Panc1 (cell line): Measurements from ENCODE around the gene CWC27. TPM values are rescaled to one million over a fixed set of nuclear protein-coding genes. Genes with fewer than 3 reads are reported as not detected.

Experiments used
- ATAC-seq: fragments of 200-7000 bp; cut with Tn5 transposase; 2 replicates; pipeline ENCODE4 v1.9.1; 2020; ENCODE audit warnings: mild to moderate bottlenecking, moderate library complexity
- BruUV-seq: library from RNA; stranded (reverse); fragments of 400-500 nt; replicated peaks from 2 replicates; lab custom pipeline; 2021; lab: Mats Ljungman, UMichigan
- CTCF ChIA-PET: fragments of 300-600 bp; sonication (Branson Sonifier 250); formaldehyde crosslinking; loops from one replicate; lab custom pipeline; 2022; ENCODE audit warnings: antibody characterized with exemption; lab: Charles Lee
- POLR2A ChIA-PET: fragments of 300-600 bp; sonication (Branson Sonifier 250); formaldehyde crosslinking; loops from one replicate; lab custom pipeline; 2022; ENCODE audit warnings: antibody characterized with exemption; lab: Charles Lee
- DNase-seq: peaks from one replicate; pipeline ENCODE4 v3.0.0-alpha.2; 2010; ENCODE audit warnings: low read depth, low spot score
- H3K27ac ChIP-seq: 2 replicates; pipeline ENCODE4 v1.5.1; 2011; ENCODE audit warnings: mild to moderate bottlenecking, low read length, inconsistent platforms
- H3K27me3 ChIP-seq: fragments of 200-500 bp; sonication (Bioruptor generic); 2 replicates; pipeline ENCODE4 v1.6.0; 2014; ENCODE audit warnings: low read length, inconsistent platforms; ENCODE audit not compliant: control insufficient read depth, insufficient read depth
- H3K36me3 ChIP-seq: fragments of 200-500 bp; sonication (Bioruptor generic); 2 replicates; pipeline ENCODE4 v1.5.1; 2014; ENCODE audit warnings: inconsistent platforms, mild to moderate bottlenecking, low read length, moderate library complexity; ENCODE audit not compliant: control insufficient read depth, insufficient read depth
- H3K4me1 ChIP-seq: 2 replicates; pipeline ENCODE4 v1.5.1; 2011; ENCODE audit warnings: inconsistent platforms, mild to moderate bottlenecking, low read length, moderate library complexity; ENCODE audit not compliant: control insufficient read depth, insufficient read depth
- H3K4me3 ChIP-seq, 2 experiments: 2 replicates each; pipeline ENCODE4 v1.5.1; 2011 to 2012; ENCODE audit warnings: low read depth in 2 of 2, low read length in 2 of 2, mild to moderate bottlenecking in 2 of 2, inconsistent platforms in 1 of 2, moderate library complexity in 1 of 2
- H3K9me3 ChIP-seq: fragments of 200-500 bp; sonication (Bioruptor generic); 2 replicates; pipeline ENCODE4 v1.5.1; 2014; ENCODE audit warnings: low read depth, mild to moderate bottlenecking, inconsistent platforms, low read length, moderate library complexity; ENCODE audit not compliant: control insufficient read depth, insufficient read depth
- CTCF ChIP-seq: fragments of 450-650 bp; IDR thresholded peaks from 2 replicates; pipeline ENCODE4 v1.5.1; 2017; ENCODE audit warnings: mild to moderate bottlenecking
- POLR2AphosphoS5 ChIP-seq: IDR thresholded peaks from 2 replicates; pipeline ENCODE4 v1.6.1; 2012; ENCODE audit warnings: mild to moderate bottlenecking, low read depth, low read length, moderate library complexity
- REST ChIP-seq, 2 experiments: IDR thresholded peaks; 2 replicates each; pipeline ENCODE4 v1.6.1; 2011 to 2012; ENCODE audit warnings: low read depth in 2 of 2, control low read depth in 1 of 2, low read length in 1 of 2, mild to moderate bottlenecking in 1 of 2, moderate library complexity in 1 of 2; ENCODE audit not compliant: insufficient read depth in 1 of 2
- SIN3A ChIP-seq: IDR thresholded peaks from 2 replicates; pipeline ENCODE4 v1.6.1; 2012; ENCODE audit warnings: low read depth, mild to moderate bottlenecking, low read length, moderate library complexity, borderline replicate concordance; ENCODE audit not compliant: insufficient read depth
- TCF7L2 ChIP-seq: IDR thresholded peaks from 2 replicates; pipeline ENCODE4 v1.6.1; 2011; ENCODE audit warnings: mild to moderate bottlenecking, low read depth, low read length, inconsistent platforms
- in situ Hi-C: cut with HindIII; loops from 2 replicates; pipeline ENCODE4 v1.10.0; 2016; ENCODE audit warnings: low sequenced_read_pairs, low pct_unique_long_range_greater_than_20kb
- intact Hi-C: fragments of 100-400 bp; cut with micrococcal nuclease; formaldehyde crosslinking; loops from one replicate; pipeline ENCODE4 v1.10.0; 2022; ENCODE audit not compliant: unreplicated experiment
- total RNA-seq: library from RNA; stranded (reverse); gene quantifications from one replicate; pipeline ENCODE4 v1.2.1, GENCODE V29; 2021; ENCODE audit not compliant: unreplicated experiment

The CWC27 gene
- total RNA-seq, 1 experiment from 2014 or later: 19.7 TPM

- Histone ChIP-seq H3K9me3 (no peaks in the 10 kb centered on the region), H3K4me3 (no peak overlapping the region), H3K36me3 (no peaks in the 10 kb centered on the region), H3K27ac (no peak overlapping the region), H3K4me1 (no peaks in the 10 kb centered on the region), H3K27me3 (no peaks in the 10 kb centered on the region)
- no peak for TF ChIP-seq CTCF
- no peak for TF ChIP-seq REST (IDR thresholded peaks at IDR 0.05; ENCODE audit: insufficient read depth in 1 of 2, low read depth in 2 of 2, low read length in 1 of 2)
- TF ChIP-seq TCF7L2: no peak
- TF ChIP-seq SIN3A: no peak
- no peak for TF ChIP-seq POLR2AphosphoS5
- ATAC-seq: no peak
- no peak for DNase-seq
- ChIA-PET POLR2A (no interaction called here), CTCF (no interaction called here)
- in situ Hi-C loops: no loop called here
- intact Hi-C loops: no loop called here
- BruUV-seq: no TSS peak
Observed at GRCh38 chr5:64979531-64979930, 210.8 kb downstream of the CWC27 start.

- Histone ChIP-seq H3K27me3 (no peaks in the 10 kb centered on the region), H3K4me3 (no peak overlapping the region), H3K27ac (no peak overlapping the region), H3K4me1 (no peaks in the 10 kb centered on the region), H3K9me3 (no peaks in the 10 kb centered on the region), H3K36me3 (no peaks in the 10 kb centered on the region)
- no TSS peak for BruUV-seq
- intact Hi-C loops: no loop called here
- ATAC-seq (no peak), DNase-seq (no peak)
- in situ Hi-C loops: no loop called here
- no peak for TF ChIP-seq POLR2AphosphoS5
- no peak for TF ChIP-seq TCF7L2
- TF ChIP-seq CTCF: no peak
- TF ChIP-seq REST (IDR thresholded peaks at IDR 0.05; ENCODE audit: insufficient read depth in 1 of 2, low read depth in 2 of 2, low read length in 1 of 2): no peak
- TF ChIP-seq SIN3A: no peak
- ChIA-PET CTCF (no interaction called here), POLR2A (no interaction called here)
Observed at GRCh38 chr5:64980176-64980575, 211.4 kb downstream of the CWC27 start.
